ENCODE data around the gene PARN. TPM values are rescaled to one million over a fixed set of nuclear protein-coding genes. Genes with fewer than 3 reads are reported as not detected.

The PARN gene
- total and polyA plus RNA-seq, 9 of the 15 experiments (the other 6 are each of a cell fraction or from before 2014, with no cell fraction given) = 9.6 to 51.3 (median 40.4) TPM

GRCh38 chr16:14627078-14627477 lies 3.0 kb downstream of the PARN start:
- Histone ChIP-seq H3K9me1 (ENCODE audit: control insufficient read depth, insufficient read depth, low read length) (no peaks in the 10 kb centered on the region), H3K27me3 (ENCODE audit: control insufficient read depth in 2 of 2, insufficient read depth in 2 of 2, low read length in 2 of 2) (no peaks in the 10 kb centered on the region), H3K4me3 (no peak overlapping the region), H4K20me1 (replicated peaks; ENCODE audit: control insufficient read depth, insufficient read depth, low read length) (no peaks in the 10 kb centered on the region), H3K4me2 (ENCODE audit: insufficient read depth, low read length) (no peak overlapping the region), H3K4me1 (replicated peaks in 1 of 2; ENCODE audit: control insufficient read depth in 2 of 2, insufficient read depth in 2 of 2, low read length in 2 of 2) (peaks cover 17 to 21% of the 10 kb centered on the region in 2 experiments), H3K27ac (ENCODE audit: extremely low read depth, low read depth, low read length) (no peak overlapping the region), H3K9me3 (replicated peaks; ENCODE audit: control insufficient read depth, insufficient read depth, low read depth, low read length) (no peaks in the 10 kb centered on the region), H3K36me3 (ENCODE audit: control insufficient read depth, insufficient read depth, low read length) (peaks cover 53% of the 10 kb centered on the region; the same call in 2 of the 3 replicates), H3K9ac (ENCODE audit: insufficient read depth in 1 of 2, low read depth in 2 of 2, low read length in 2 of 2) (no peak overlapping the region), H2AFZ (ENCODE audit: low read depth, low read length) (no peak overlapping the region), H3K79me2 (ENCODE audit: control insufficient read depth, insufficient read depth, low read length) (peaks cover 30% of the 10 kb centered on the region)
- TF ChIP-seq ZNF407 (IDR thresholded peaks at IDR 0.05; ENCODE audit: low read depth) = no peak
- TF ChIP-seq IRF1 (CRISPR knock-in tag; IDR thresholded peaks at IDR 0.05; ENCODE audit: borderline replicate concordance) = no peak
- TF ChIP-seq, protein P1, sequence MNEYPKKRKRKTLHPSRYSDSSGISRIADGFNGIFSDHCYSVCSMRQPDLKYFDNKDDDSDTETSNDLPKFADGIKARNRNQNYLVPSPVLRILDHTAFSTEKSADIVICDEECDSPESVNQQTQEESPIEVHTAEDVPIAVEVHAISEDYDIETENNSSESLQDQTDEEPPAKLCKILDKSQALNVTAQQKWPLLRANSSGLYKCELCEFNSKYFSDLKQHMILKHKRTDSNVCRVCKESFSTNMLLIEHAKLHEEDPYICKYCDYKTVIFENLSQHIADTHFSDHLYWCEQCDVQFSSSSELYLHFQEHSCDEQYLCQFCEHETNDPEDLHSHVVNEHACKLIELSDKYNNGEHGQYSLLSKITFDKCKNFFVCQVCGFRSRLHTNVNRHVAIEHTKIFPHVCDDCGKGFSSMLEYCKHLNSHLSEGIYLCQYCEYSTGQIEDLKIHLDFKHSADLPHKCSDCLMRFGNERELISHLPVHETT (CRISPR knock-in tag; conservative IDR thresholded peaks at IDR 0.05 in 1 of 2, IDR thresholded peaks at IDR 0.05 in 1 of 2) = no peak
- TF ChIP-seq ZNF551 (CRISPR knock-in tag; IDR thresholded peaks at IDR 0.05) = no peak
- TF ChIP-seq RBM17 (IDR thresholded peaks at IDR 0.05; ENCODE audit: borderline replicate concordance, low read depth, low read length) = no peak
- no peak for DNase-seq (ENCODE audit: extremely low read depth in 1 of 4, low spot score in 3 of 4)
- CTCF ChIA-PET (ENCODE audit: low intra/inter-chr PET ratio) = no interaction called here
- intact Hi-C loops (cut with micrococcal nuclease) (no loop called here), in situ Hi-C loops (cut with MboI) (loop anchor here (25.0 kb wide), 1 partner anchor 1885 kb away; no protein-coding TSS in a partner anchor)
- FAIRE-seq = no peak
- WGBS (ENCODE audit: insufficient coverage, low coverage, missing lambda C conversion rate) = 96% methylated on average over 4 of the region's 4 CpGs
- ATAC-seq = no peak
- POLR2A ChIA-PET = no interaction called here
- no TSS peak for BruUV-seq (replicated peaks)

All from K562 (cell line).